HG02938 (cell line): ENCODE data around the gene SYNGAP1.

ENCODE experiments used
- ATAC-seq: cut with Tn5 transposase; IDR thresholded peaks from one replicate; pipeline ENCODE4 v1.9.1; 2021; ENCODE audit warnings: mild to moderate bottlenecking, moderate library complexity; ENCODE audit not compliant: unreplicated experiment

The SYNGAP1 gene

GRCh38 chr6:33420491-33421343, 852 bp downstream of the SYNGAP1 start:
- ATAC-seq, result no peak

GRCh38 chr6:33421344-33421643, 1.4 kb downstream of the SYNGAP1 start:
- no peak for ATAC-seq

GRCh38 chr6:33423777-33424176, 3.9 kb downstream of the SYNGAP1 start:
- no peak for ATAC-seq

- no peak for ATAC-seq
Observed at GRCh38 chr6:33424855-33425667, 5.2 kb downstream of the SYNGAP1 start.

GRCh38 chr6:33425668-33426577, 6.1 kb downstream of the SYNGAP1 start:
- no peak for ATAC-seq

GRCh38 chr6:33426590-33427511, 7.0 kb downstream of the SYNGAP1 start:
- no peak for ATAC-seq

GRCh38 chr6:33427585-33428223, 7.8 kb downstream of the SYNGAP1 start:
- ATAC-seq, result no peak

- ATAC-seq, result no peak
Observed at GRCh38 chr6:33428224-33428965, 8.5 kb downstream of the SYNGAP1 start.

- no peak for ATAC-seq
Observed at GRCh38 chr6:33428966-33429749, 9.3 kb downstream of the SYNGAP1 start.

- ATAC-seq, result no peak
Observed at GRCh38 chr6:33429750-33430052, 9.8 kb downstream of the SYNGAP1 start.

- ATAC-seq, result no peak
Observed at GRCh38 chr6:33430334-33430733, 10.5 kb downstream of the SYNGAP1 start.

GRCh38 chr6:33430991-33431879, 11.4 kb downstream of the SYNGAP1 start:
- ATAC-seq, result no peak

- no peak for ATAC-seq
Observed at GRCh38 chr6:33431880-33432541, 12.1 kb downstream of the SYNGAP1 start.

- no peak for ATAC-seq
Observed at GRCh38 chr6:33432546-33432945, 12.7 kb downstream of the SYNGAP1 start.

- ATAC-seq, result no peak
Observed at GRCh38 chr6:33433001-33433543, 13.2 kb downstream of the SYNGAP1 start.

GRCh38 chr6:33433544-33434191, 13.8 kb downstream of the SYNGAP1 start:
- no peak for ATAC-seq
